H9 (cell line): Measurements from ENCODE around the gene SH3TC1. TPM values are rescaled to one million over a fixed set of nuclear protein-coding genes. Genes with fewer than 3 reads are reported as not detected.

Experiments used
- DNase-seq: peaks from one replicate; pipeline ENCODE4 v3.0.0-alpha.2; 2017
- H2AFZ ChIP-seq: one replicate; pipeline ENCODE4 v1.6.1; 2013; ENCODE audit warnings: mild to moderate bottlenecking, low read length, control low read depth, moderate library complexity
- H2AK5ac ChIP-seq: 2 replicates; pipeline ENCODE4 v1.6.1; 2013; ENCODE audit warnings: low read length, control low read depth, mixed read lengths; ENCODE audit not compliant: insufficient read length
- H2BK120ac ChIP-seq: one replicate; pipeline ENCODE4 v1.6.1; 2013; ENCODE audit warnings: low read depth, mild to moderate bottlenecking, low read length, control low read depth, inconsistent platforms; ENCODE audit not compliant: poor library complexity, severe bottlenecking
- H2BK12ac ChIP-seq: 2 replicates; pipeline ENCODE4 v1.6.1; 2013; ENCODE audit warnings: low read length, control low read depth, mixed read lengths, low read depth; ENCODE audit not compliant: insufficient read length
- H2BK15ac ChIP-seq: 2 replicates; pipeline ENCODE4 v1.6.1; 2013; ENCODE audit warnings: low read depth, low read length, control low read depth
- H2BK20ac ChIP-seq: one replicate; pipeline ENCODE4 v1.6.1; 2013; ENCODE audit warnings: low read depth, mild to moderate bottlenecking, low read length, control low read depth, inconsistent platforms; ENCODE audit not compliant: poor library complexity, severe bottlenecking
- H2BK5ac ChIP-seq: 2 replicates; pipeline ENCODE4 v1.6.1; 2013; ENCODE audit warnings: low read length, control low read depth, mixed read lengths; ENCODE audit not compliant: insufficient read length
- H3K14ac ChIP-seq: 2 replicates; pipeline ENCODE4 v1.6.1; 2013; ENCODE audit warnings: low read length, control low read depth; ENCODE audit not compliant: insufficient read depth
- H3K18ac ChIP-seq: 2 replicates; pipeline ENCODE4 v1.6.1; 2013; ENCODE audit warnings: low read depth, mild to moderate bottlenecking, mixed read lengths, low read length, control low read depth; ENCODE audit not compliant: insufficient read length
- H3K23ac ChIP-seq: 2 replicates; pipeline ENCODE4 v1.6.1; 2013; ENCODE audit warnings: low read length, control low read depth, mixed read lengths, low read depth; ENCODE audit not compliant: insufficient read length
- H3K23me2 ChIP-seq: 2 replicates; pipeline ENCODE4 v1.6.1; 2013; ENCODE audit warnings: low read depth, mild to moderate bottlenecking, mixed read lengths, low read length, control low read depth; ENCODE audit not compliant: insufficient read length, poor library complexity, severe bottlenecking
- H3K27ac ChIP-seq: 2 replicates; pipeline ENCODE4 v1.5.1; 2013; ENCODE audit warnings: low read length, control low read depth, mixed read lengths, low read depth; ENCODE audit not compliant: insufficient read length
- H3K27me3 ChIP-seq: 2 replicates; pipeline ENCODE4 v1.6.1; 2013; ENCODE audit warnings: low read length, control low read depth, inconsistent platforms; ENCODE audit not compliant: insufficient read depth
- H3K4ac ChIP-seq: 2 replicates; pipeline ENCODE4 v1.6.1; 2013; ENCODE audit warnings: low read depth, mild to moderate bottlenecking, control low read depth, inconsistent platforms, low read length, moderate library complexity
- H3K4me1 ChIP-seq: 2 replicates; pipeline ENCODE4 v1.6.1; 2013; ENCODE audit warnings: low read length, control low read depth, inconsistent platforms; ENCODE audit not compliant: insufficient read depth
- H3K4me2 ChIP-seq: 2 replicates; pipeline ENCODE4 v1.6.1; 2013; ENCODE audit warnings: low read length, control low read depth, mixed read lengths; ENCODE audit not compliant: insufficient read length, insufficient read depth
- H3K56ac ChIP-seq: 2 replicates; pipeline ENCODE4 v1.6.1; 2013; ENCODE audit warnings: low read depth, mild to moderate bottlenecking, mixed read lengths, low read length, control low read depth; ENCODE audit not compliant: insufficient read length
- H3K79me1 ChIP-seq: 2 replicates; pipeline ENCODE4 v1.6.1; 2013; ENCODE audit warnings: low read depth, mild to moderate bottlenecking, moderate library complexity, low read length, control low read depth, inconsistent platforms; ENCODE audit not compliant: insufficient read depth, poor library complexity, severe bottlenecking
- H3K79me2 ChIP-seq: 2 replicates; pipeline ENCODE4 v1.6.1; 2013; ENCODE audit warnings: low read length, control low read depth, inconsistent platforms; ENCODE audit not compliant: insufficient read depth
- H3K9ac ChIP-seq: 2 replicates; pipeline ENCODE4 v1.6.1; 2013; ENCODE audit warnings: low read length, control low read depth, mixed read lengths; ENCODE audit not compliant: insufficient read length; ENCODE audit errors: extremely low read depth
- H3K9me3 ChIP-seq: one replicate; pipeline ENCODE4 v1.6.1; 2013; ENCODE audit warnings: low read depth, low read length, inconsistent platforms; ENCODE audit not compliant: control insufficient read depth
- H3T11ph ChIP-seq: one replicate; pipeline ENCODE4 v1.6.1; 2013; ENCODE audit warnings: mild to moderate bottlenecking, low read length, control low read depth, inconsistent platforms
- H4K20me1 ChIP-seq: one replicate; pipeline ENCODE4 v1.6.1; 2013; ENCODE audit not compliant: control insufficient read depth, insufficient read length, insufficient read depth
- H4K5ac ChIP-seq: 2 replicates; pipeline ENCODE4 v1.6.1; 2013; ENCODE audit warnings: low read depth, mild to moderate bottlenecking, mixed read lengths, low read length, control low read depth; ENCODE audit not compliant: insufficient read length
- H4K8ac ChIP-seq: replicated peaks from 2 replicates; pipeline ENCODE4 v1.6.1; 2013; ENCODE audit warnings: low read length, control low read depth, mixed read lengths, low read depth; ENCODE audit not compliant: insufficient read length
- H4K91ac ChIP-seq: 2 replicates; pipeline ENCODE4 v1.6.1; 2013; ENCODE audit warnings: low read depth, mild to moderate bottlenecking, moderate library complexity, mixed read lengths, low read length, control low read depth; ENCODE audit not compliant: insufficient read length
- H3K27ac Mint-ChIP-seq, 3 experiments: 2 replicates in 2 of 3; 3 replicates in 1 of 3; pipeline ENCODE4 v1.8.0; 2020 to 2021; ENCODE audit warnings: mixed read lengths in 3 of 3, mild to moderate bottlenecking in 1 of 3, moderate library complexity in 1 of 3
- H3K27me3 Mint-ChIP-seq: 2 replicates; pipeline ENCODE4 v1.8.0; 2021; ENCODE audit warnings: low read depth, mild to moderate bottlenecking, moderate library complexity, mixed read lengths
- H3K36me3 Mint-ChIP-seq, 3 experiments: 2 replicates in 2 of 3; 3 replicates in 1 of 3; pipeline ENCODE4 v1.8.0; 2020 to 2021; ENCODE audit warnings: low read depth in 3 of 3, mixed read lengths in 3 of 3; ENCODE audit not compliant: insufficient read depth in 1 of 3
- H3K4me1 Mint-ChIP-seq, 2 experiments: 2 replicates each; pipeline ENCODE4 v1.8.0; 2020; ENCODE audit warnings: mixed read lengths in 2 of 2
- H3K4me3 Mint-ChIP-seq, 2 experiments: 2 replicates in 1 of 2; 3 replicates in 1 of 2; pipeline ENCODE4 v1.8.0; 2020 to 2021; ENCODE audit warnings: mild to moderate bottlenecking in 2 of 2, mixed read lengths in 2 of 2, moderate library complexity in 1 of 2
- H3K9me3 Mint-ChIP-seq, 2 experiments: 2 replicates in 1 of 2; 3 replicates in 1 of 2; pipeline ENCODE4 v1.8.0; 2020; ENCODE audit warnings: mild to moderate bottlenecking in 2 of 2, mixed read lengths in 2 of 2, moderate library complexity in 1 of 2
- CTCF ChIP-seq: fragments of 200-600 bp; sonication (generic); conservative IDR thresholded peaks from 3 replicates; pipeline ENCODE4 v1.8.0; 2021; ENCODE audit warnings: antibody characterized with exemption, mild to moderate bottlenecking
- WGBS: extraction: QIAGEN DNeasy Blood & Tissue Kit; methylation state at CpG from one replicate; pipeline ENCODE4 v1.1.7; 2013; ENCODE audit warnings: missing lambda C conversion rate, low lambda C conversion rate, mixed read lengths; ENCODE audit not compliant: insufficient read length; ENCODE audit errors: extremely low coverage; 5-methylcytosine and 5-hydroxymethylcytosine counted together
- total RNA-seq: library from RNA; stranded (reverse); gene quantifications from 2 replicates; pipeline ENCODE4 v1.2.1, GENCODE V29; 2021

Gene SH3TC1
- total RNA-seq, 1 experiment from 2014 or later: 0.74 TPM

GRCh38 chr4:8188085-8188484 lies 11.0 kb upstream of the SH3TC1 start:
- H3T11ph ChIP-seq: no peak overlapping the region
- Mint-ChIP-seq H3K9me3 (no peaks in the 10 kb centered on the region), H3K36me3 (no peaks in the 10 kb centered on the region), H3K27ac (no peak overlapping the region), H3K4me3 (no peak overlapping the region), H3K4me1 (peaks cover 4 to 7% of the 10 kb centered on the region in 2 experiments; a peak in 2 of 4 replicates), H3K27me3 (no peaks in the 10 kb centered on the region)
- H3K23me2 ChIP-seq: no peaks in the 10 kb centered on the region
- H2BK12ac ChIP-seq: no peak overlapping the region
- no peaks in the 10 kb centered on the region for H3K9me3 ChIP-seq
- H2AK5ac ChIP-seq: no peak overlapping the region
- H3K14ac ChIP-seq: no peak overlapping the region
- H3K9ac ChIP-seq: no peak overlapping the region
- no peak overlapping the region for H2AFZ ChIP-seq
- no peak overlapping the region for H3K4ac ChIP-seq
- no peak overlapping the region for H3K4me2 ChIP-seq
- H4K5ac ChIP-seq: no peak overlapping the region
- H2BK15ac ChIP-seq: no peak overlapping the region
- no peak overlapping the region for H4K91ac ChIP-seq
- no peak overlapping the region for H3K56ac ChIP-seq
- no peaks in the 10 kb centered on the region for H4K20me1 ChIP-seq
- no peaks in the 10 kb centered on the region for H3K27me3 ChIP-seq
- no peaks in the 10 kb centered on the region for H3K79me2 ChIP-seq
- H3K27ac ChIP-seq: no peak overlapping the region
- H3K4me1 ChIP-seq: no peaks in the 10 kb centered on the region
- DNase-seq: no peak
- H3K23ac ChIP-seq: no peak overlapping the region
- H3K18ac ChIP-seq: no peak overlapping the region
- no peak overlapping the region for H2BK120ac ChIP-seq
- no CpG with 5 or more reads among the region's 12 CpGs for WGBS
- H4K8ac ChIP-seq: no peak overlapping the region
- H2BK20ac ChIP-seq: no peak overlapping the region
- TF ChIP-seq CTCF: no peak
- no peak overlapping the region for H2BK5ac ChIP-seq
- H3K79me1 ChIP-seq: no peaks in the 10 kb centered on the region
